BLaER1 treated with 17β-estradiol and CSF1 and Interleukin-3, amounts not matched to agents 10 nM and 100 nM (cell line): ENCODE measurements around the gene MAPKAPK3.

Experiments used
- H3K27ac ChIP-seq, 11 experiments: shearing (Covaris generic); formaldehyde crosslinking; 2 replicates each; pipeline ENCODE4 v1.8.1; 2022
- H3K27me3 ChIP-seq, 11 experiments: shearing (Covaris generic); formaldehyde crosslinking; 2 replicates each; pipeline ENCODE4 v1.8.1; 2022
- H3K36me3 ChIP-seq, 11 experiments: shearing (Covaris generic); formaldehyde crosslinking; 2 replicates each; pipeline ENCODE4 v1.8.1; 2022
- H3K4me1 ChIP-seq, 10 experiments: shearing (Covaris generic); formaldehyde crosslinking; 2 replicates each; pipeline ENCODE4 v1.8.1; 2022
- H3K4me2 ChIP-seq, 11 experiments: shearing (Covaris generic); formaldehyde crosslinking; 2 replicates each; pipeline ENCODE4 v1.8.1; 2022
- H3K4me3 ChIP-seq, 10 experiments: shearing (Covaris generic); formaldehyde crosslinking; 2 replicates each; pipeline ENCODE4 v1.8.1; 2022
- H3K9ac ChIP-seq, 11 experiments: shearing (Covaris generic); formaldehyde crosslinking; 2 replicates each; pipeline ENCODE4 v1.8.1; 2022
- H3K9me3 ChIP-seq, 11 experiments: shearing (Covaris generic); formaldehyde crosslinking; replicated peaks in 1 of 11; 2 replicates each; pipeline ENCODE4 v1.8.1; 2022
- H4K20me1 ChIP-seq, 11 experiments: shearing (Covaris generic); formaldehyde crosslinking; 2 replicates each; pipeline ENCODE4 v1.8.1; 2022
- Cebpa-rat ChIP-seq, 11 experiments: shearing (Covaris generic); IDR thresholded peaks; 2 replicates each; pipeline ENCODE4 v1.8.1; 2022

The MAPKAPK3 gene

DNA sequence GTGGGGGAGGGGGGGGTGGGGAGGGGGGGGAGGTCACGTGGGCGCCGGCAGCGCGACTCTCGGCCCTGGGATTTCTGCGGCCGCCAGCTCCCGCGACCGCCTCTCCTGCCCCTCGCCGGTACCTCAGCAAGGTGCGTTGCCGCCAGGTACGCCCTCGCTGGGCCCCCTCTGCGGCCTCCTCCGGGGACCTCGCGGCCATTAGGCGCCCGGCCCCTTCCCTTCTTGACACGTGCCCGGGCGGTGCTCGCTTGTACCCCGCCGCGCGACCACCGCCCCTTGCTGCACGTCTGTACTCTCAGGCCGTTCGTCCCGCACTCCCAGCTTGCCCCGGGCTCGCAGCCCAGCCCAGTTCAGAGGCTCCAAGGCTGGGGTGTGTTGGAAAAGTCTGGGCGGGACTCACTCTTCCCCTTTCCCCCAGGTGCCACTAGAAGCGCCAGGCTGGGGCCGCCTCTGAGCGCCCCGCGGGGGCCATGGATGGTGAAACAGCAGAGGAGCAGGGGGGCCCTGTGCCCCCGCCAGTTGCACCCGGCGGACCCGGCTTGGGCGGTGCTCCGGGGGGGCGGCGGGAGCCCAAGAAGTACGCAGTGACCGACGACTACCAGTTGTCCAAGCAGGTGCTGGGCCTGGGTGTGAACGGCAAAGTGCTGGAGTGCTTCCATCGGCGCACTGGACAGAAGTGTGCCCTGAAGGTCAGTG is at the start of gene MAPKAPK3:
Gene MAPKAPK3 (plus strand): TSS at position 56 of the 696 bp plus-strand sequence. CDS start 415 bp downstream, at position 471.
- Histone ChIP-seq H3K9me3 (no peaks in the 10 kb centered on the region), H4K20me1 (peaks cover 0 to 26% (median 2%) of the 10 kb centered on the region in 11 experiments; a peak in 8 of 22 replicates), H3K36me3 (peaks cover 0 to 33% (median 12%) of the 10 kb centered on the region in 11 experiments; a peak in 16 of 22 replicates), H3K4me2 (peak within 1 kb of the TSS; percentile 94 to 100 (median 98)), H3K27ac (peak within 1 kb of the TSS; percentile 89 to 97 (median 94)), H3K4me3 (peak within 1 kb of the TSS; percentile 79 to 98 (median 94)), H3K27me3 (peaks cover 0 to 11% (median 0%) of the 10 kb centered on the region in 11 experiments; a peak in 3 of 22 replicates), H3K9ac (peak within 1 kb of the TSS; percentile 89 to 97 (median 95)), H3K4me1 (peaks cover 57 to 84% (median 72%) of the 10 kb centered on the region in 10 experiments)
- 0 out of 22 replicates have a peak, but pooled peaks of 1 of the 11 experiments have one; percentile 6 for TF ChIP-seq Cebpa-rat (IDR thresholded peaks at IDR 0.05)

DNA sequence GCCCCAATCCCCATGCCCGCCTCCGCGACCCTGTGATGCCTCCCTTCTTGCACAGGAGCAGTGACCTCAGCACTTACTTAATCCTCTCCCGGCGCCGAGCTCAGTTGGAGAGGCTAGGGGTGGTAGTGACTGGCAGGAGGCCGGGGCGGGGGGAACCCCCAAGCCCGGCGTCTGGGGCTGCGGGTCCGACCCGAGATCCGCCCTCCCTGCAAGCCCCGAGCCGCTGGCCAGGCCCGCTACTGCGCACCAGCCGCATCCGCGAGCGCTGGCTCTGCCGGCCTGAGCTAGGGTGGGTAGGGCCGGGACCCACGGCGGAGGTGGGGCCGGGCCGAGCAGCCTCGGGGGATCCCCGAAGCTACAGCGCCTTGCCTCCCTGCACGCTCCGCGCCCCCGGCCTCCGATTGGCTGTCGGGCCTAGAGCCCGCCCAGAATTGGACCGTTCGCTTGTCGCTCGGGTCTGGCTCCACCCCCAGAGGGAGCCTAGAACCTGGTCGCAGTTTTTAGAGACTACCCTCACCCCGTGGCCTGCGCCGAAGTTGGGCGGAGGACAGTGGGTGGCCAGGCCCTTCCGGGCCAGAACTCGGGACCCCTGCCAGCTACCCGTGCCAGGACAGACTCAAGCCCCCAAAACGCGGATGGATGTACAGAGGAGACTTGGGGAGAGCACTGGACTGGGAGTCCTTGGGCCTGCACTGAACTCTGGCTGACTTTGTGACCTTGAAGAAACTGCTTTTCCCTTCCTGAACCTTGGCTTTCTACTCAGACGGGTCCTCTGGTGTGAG is 49.4 kb upstream of the MAPKAPK3 start, which contains the start of gene C3orf18:
Gene C3orf18 (minus strand): TSS at position 362 of the 782 bp plus-strand sequence. CDS start 2,048 bp downstream, outside the sequence.
- H3K4me1 ChIP-seq: peaks cover 37 to 60% (median 48%) of the 10 kb centered on the region in 10 experiments
- peaks cover 2 to 13% (median 4%) of the 10 kb centered on the region in 11 experiments; a peak in 15 of 22 replicates for H3K36me3 ChIP-seq
- H3K4me3 ChIP-seq: peak within 1 kb of the TSS; percentile 74 to 98 (median 82)
- peak within 1 kb of the TSS; percentile 79 to 96 (median 90) for H3K4me2 ChIP-seq
- peak within 1 kb of the TSS; percentile 64 to 93 (median 85) for H3K9ac ChIP-seq
- peaks cover 0 to 11% (median 0%) of the 10 kb centered on the region in 11 experiments; a peak in 2 of 22 replicates for H3K27me3 ChIP-seq
- H4K20me1 ChIP-seq: peaks cover 0 to 7% (median 0%) of the 10 kb centered on the region in 11 experiments; a peak in 1 of 22 replicates
- peak within 1 kb of the TSS in 10 of 11 experiments; percentile 49 to 93 (median 82); a peak in 19 of 22 replicates for H3K27ac ChIP-seq
- H3K9me3 ChIP-seq: no peaks in the 10 kb centered on the region
- no peak for TF ChIP-seq Cebpa-rat (IDR thresholded peaks at IDR 0.05)

DNA sequence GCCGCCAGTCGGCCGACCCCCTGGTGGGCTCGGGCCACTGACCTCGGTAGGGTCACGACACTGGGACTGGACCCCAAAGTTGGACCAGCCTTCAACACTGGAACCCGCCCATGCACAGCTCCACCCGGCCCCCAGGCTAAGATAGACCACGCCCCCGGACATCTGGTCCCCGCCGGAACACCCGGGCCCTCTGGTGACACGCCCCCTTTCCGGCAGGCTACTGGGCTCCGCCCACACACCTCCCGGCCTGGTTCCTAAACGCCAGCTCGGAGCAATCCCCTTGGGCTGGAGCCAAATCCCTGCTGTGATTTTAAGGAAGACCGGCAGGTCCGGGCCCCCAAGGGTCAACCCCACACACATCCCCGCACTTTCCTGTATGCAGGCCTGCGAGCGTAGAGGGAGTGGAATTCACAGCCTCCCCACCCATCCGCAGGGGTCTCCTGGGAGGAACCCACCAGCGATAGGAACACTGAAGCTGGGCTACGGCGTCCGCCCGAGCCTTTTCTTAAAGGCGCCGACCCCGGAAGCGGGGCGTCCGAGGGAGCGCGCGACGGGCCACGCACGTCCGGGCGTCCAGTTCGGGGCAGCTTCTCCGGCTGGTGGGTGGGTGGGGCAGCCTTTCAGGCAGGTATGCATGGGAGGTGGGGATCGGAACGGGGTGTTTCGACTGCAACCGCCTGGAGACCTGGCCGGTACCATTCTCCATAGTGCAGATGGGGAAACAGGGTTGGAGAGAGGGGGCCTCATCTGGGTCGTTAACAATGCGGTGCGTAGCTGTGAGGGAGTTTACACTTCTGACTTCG is 47.8 kb upstream of the MAPKAPK3 start, which contains the start of gene HEMK1:
Gene HEMK1 (plus strand): TSS at position 576 of the 803 bp plus-strand sequence. CDS start 1,583 bp downstream, outside the sequence.
- Histone ChIP-seq H3K4me1 (peaks cover 37 to 65% (median 48%) of the 10 kb centered on the region in 10 experiments), H3K27ac (peak within 1 kb of the TSS; percentile 61 to 93 (median 83); a peak in 21 of 22 replicates), H3K36me3 (peaks cover 10 to 28% (median 19%) of the 10 kb centered on the region in 11 experiments; a peak in 19 of 22 replicates), H3K9me3 (no peaks in the 10 kb centered on the region), H3K27me3 (peaks cover 0 to 11% (median 0%) of the 10 kb centered on the region in 11 experiments; a peak in 2 of 22 replicates), H4K20me1 (no peaks in the 10 kb centered on the region; a peak in 1 of 22 replicates), H3K4me3 (peak within 1 kb of the TSS; percentile 74 to 98 (median 82)), H3K4me2 (peak within 1 kb of the TSS; percentile 79 to 96 (median 90)), H3K9ac (peak within 1 kb of the TSS; percentile 76 to 93 (median 85))
- TF ChIP-seq Cebpa-rat (IDR thresholded peaks at IDR 0.05): no peak

DNA sequence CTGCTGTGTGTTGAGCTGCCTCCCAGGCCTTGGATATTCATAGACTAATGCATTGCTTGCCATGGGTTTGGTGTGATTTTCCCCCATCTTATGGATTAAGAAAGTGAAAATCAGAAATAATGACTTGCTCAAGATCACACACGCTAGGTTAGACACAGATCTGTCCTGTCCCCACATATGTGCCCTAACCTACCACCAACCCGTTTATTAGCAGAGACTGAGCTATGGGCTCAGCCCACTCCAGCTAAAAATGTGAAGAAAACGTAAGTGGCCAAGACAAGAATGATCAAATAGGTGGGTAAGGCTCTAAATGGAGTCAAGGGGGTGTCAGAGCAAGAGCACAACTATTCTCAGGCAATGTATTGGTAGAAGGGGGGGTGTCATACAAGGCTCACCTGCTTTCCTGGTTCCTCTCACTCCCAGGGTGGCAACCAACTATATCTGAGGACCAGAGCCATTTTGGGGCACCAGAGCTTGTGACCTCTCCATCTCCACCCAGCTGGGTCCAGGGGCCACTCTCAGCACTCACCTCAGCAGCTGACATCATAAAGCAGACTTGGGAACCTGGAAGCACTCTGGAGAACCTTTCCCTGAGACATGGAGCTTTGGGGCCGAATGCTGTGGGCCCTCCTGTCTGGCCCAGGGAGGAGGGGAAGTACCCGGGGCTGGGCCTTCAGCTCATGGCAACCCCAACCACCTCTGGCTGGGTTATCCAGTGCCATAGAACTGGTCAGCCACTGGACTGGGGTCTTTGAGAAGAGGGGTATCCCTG is 46.3 kb upstream of the MAPKAPK3 start:
- no peaks in the 10 kb centered on the region for H3K9me3 ChIP-seq
- H3K4me2 ChIP-seq: peak overlapping the region; percentile 79 to 96 (median 90)
- H3K36me3 ChIP-seq: peaks cover 14 to 42% (median 26%) of the 10 kb centered on the region in 11 experiments; a peak in 20 of 22 replicates
- peaks cover 0 to 11% (median 0%) of the 10 kb centered on the region in 11 experiments; a peak in 2 of 22 replicates for H3K27me3 ChIP-seq
- no peaks in the 10 kb centered on the region; a peak in 1 of 22 replicates for H4K20me1 ChIP-seq
- no peak for TF ChIP-seq Cebpa-rat (IDR thresholded peaks at IDR 0.05)
- H3K9ac ChIP-seq: peak overlapping the region; percentile 76 to 93 (median 85)
- H3K27ac ChIP-seq: peak overlapping the region in 7 of 11 experiments; percentile 18 to 93 (median 83); a peak in 9 of 22 replicates
- H3K4me1 ChIP-seq: peaks cover 37 to 77% (median 52%) of the 10 kb centered on the region in 10 experiments
- H3K4me3 ChIP-seq: peak overlapping the region; percentile 74 to 98 (median 82); a peak in 19 of 20 replicates

DNA sequence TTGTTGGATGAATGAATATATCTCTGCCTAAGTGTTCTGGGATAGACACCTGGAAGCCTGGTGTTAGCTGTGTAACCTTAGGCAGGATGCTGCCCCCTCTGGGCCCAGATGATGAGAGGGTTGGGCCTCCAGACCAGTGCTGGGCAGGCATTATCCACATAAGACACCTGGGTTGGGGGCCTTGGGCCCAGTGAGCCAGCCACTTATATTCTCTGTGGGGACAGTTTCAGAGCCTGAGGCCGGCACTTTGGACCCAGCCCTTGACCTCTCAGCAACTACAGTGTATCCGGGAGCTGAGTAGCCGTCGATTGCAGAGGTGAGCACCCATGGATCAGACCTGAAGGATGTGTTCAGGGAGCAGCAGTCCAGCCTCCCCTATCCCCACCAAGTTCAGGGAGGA is 45.5 kb upstream of the MAPKAPK3 start:
- Histone ChIP-seq H3K9me3 (no peaks in the 10 kb centered on the region), H3K4me2 (peak overlapping the region in 1 of 11 experiments; percentile 91; a peak in 1 of 22 replicates), H3K27me3 (peaks cover 0 to 8% (median 0%) of the 10 kb centered on the region in 11 experiments; a peak in 2 of 22 replicates), H3K4me3 (no peak overlapping the region), H3K4me1 (peaks cover 36 to 81% (median 52%) of the 10 kb centered on the region in 10 experiments), H3K36me3 (peaks cover 20 to 50% (median 31%) of the 10 kb centered on the region in 11 experiments; a peak in 21 of 22 replicates), H3K27ac (peak overlapping the region in 2 of 11 experiments; percentile 3 to 88; a peak in 3 of 22 replicates), H4K20me1 (no peaks in the 10 kb centered on the region; a peak in 1 of 22 replicates), H3K9ac (peak overlapping the region in 5 of 11 experiments; percentile 85 to 93 (median 90); a peak in 7 of 22 replicates)
- no peak for TF ChIP-seq Cebpa-rat (IDR thresholded peaks at IDR 0.05)

DNA sequence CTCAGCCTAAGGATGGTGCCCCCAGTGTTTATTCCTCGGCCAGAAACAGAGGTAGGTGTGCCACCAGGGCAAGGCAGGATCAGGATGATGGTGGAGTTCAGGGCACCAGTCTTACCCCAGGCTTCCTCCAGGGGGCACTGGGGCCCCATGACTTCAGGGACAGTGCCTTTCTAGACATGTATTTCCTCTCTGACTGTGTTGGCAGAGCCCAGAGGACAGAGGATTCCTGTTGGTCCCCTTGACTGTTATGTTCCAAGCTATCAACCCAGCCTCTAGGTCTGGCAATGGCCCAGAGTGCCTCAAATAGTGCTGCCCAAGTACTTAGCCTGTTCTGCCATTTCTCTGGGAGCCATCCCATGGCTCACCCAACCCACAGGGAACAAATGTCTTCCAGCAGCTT is 44.8 kb upstream of the MAPKAPK3 start:
- H3K4me2 ChIP-seq: peak overlapping the region in 7 of 11 experiments; percentile 15 to 71 (median 31); a peak in 11 of 22 replicates
- no peaks in the 10 kb centered on the region for H3K9me3 ChIP-seq
- H3K4me3 ChIP-seq: no peak overlapping the region
- TF ChIP-seq Cebpa-rat (IDR thresholded peaks at IDR 0.05): no peak
- H3K36me3 ChIP-seq: peaks cover 27 to 57% (median 37%) of the 10 kb centered on the region in 11 experiments; a peak in 21 of 22 replicates
- H3K27ac ChIP-seq: peak overlapping the region in 10 of 11 experiments; percentile 6 to 58 (median 42); a peak in 15 of 22 replicates
- peak overlapping the region in 9 of 11 experiments; percentile 9 to 73 (median 44); a peak in 11 of 22 replicates for H3K9ac ChIP-seq
- peaks cover 0 to 2% (median 0%) of the 10 kb centered on the region in 11 experiments; a peak in 2 of 22 replicates for H3K27me3 ChIP-seq
- peaks cover 29 to 74% (median 46%) of the 10 kb centered on the region in 10 experiments for H3K4me1 ChIP-seq
- H4K20me1 ChIP-seq: no peaks in the 10 kb centered on the region; a peak in 1 of 22 replicates
